CD4-positive, alpha-beta T cell treated with Interferon gamma for 1 hour (primary cell): ENCODE results near the gene FBXO31.

Experiments
- DNase-seq: peaks from one replicate; pipeline ENCODE4 v3.0.0-alpha.2; 2020

The FBXO31 gene

DNA sequence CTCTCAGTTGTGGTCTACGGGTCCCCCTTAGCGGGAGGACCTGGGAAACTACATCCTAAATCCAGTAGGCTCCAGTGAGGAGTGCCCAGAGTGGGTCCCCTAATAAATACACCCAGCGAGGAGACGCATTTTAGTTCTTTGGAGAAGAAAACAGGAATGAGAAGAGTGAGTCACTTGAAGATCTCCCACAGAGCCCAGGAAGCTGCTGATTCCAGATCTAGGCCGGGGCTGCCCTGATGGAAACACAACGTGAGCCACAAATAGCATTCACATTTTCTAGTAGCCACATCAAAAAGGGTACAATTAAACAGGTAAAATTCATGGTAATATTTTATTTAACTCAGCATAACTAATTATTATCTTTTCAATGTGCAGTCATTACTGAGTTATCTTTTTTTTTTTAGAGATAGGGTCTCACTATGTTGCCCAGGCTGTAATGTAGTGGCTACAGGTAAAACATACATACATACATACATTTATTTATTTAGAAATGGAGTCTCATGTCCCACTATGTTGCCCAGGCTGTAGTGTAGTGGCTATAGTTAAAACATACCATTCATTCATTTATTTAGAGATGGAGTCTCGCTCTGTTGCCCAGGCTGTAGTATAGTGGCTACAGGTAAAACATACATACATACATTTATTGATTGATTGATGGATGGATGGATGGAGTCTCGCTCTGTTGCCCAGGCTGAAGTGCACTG is 21.5 kb downstream of the FBXO31 start:
- DNase-seq: no peak

DNA sequence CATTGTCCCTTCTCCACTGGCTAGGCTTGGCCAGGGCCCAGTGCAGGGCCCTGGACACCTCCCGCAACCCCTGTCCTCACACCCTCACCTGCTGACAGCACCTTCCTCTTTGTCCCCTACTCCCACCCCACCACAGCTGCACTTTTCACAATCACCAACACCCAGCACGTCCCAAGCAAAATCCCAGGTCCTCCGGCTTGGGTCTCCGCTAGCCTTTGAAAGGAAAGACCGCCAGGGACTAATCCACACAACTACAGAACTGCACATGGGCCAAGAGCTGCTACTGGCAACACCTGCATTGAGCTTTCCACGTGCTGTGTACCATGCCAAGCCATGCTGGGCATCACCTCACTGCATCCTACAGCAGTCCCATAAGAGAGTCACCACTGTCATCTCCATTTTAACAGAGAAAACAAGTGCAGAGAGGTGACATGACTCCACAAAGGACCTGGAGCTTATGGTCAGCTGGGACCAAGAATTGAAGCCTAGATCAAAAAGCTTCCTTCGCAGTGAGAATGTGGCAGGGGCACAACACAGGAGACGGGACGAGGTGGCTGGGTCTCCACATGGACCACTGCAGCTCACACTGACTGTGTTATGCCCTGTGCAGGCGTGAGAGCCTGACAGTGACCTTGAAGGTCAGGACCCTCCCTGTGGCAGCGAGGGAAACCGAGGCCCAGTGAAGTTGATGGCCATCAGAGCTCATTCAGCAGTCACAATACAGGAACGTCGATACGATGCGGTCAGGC is 22.5 kb downstream of the FBXO31 start:
- DNase-seq: no peak

DNA sequence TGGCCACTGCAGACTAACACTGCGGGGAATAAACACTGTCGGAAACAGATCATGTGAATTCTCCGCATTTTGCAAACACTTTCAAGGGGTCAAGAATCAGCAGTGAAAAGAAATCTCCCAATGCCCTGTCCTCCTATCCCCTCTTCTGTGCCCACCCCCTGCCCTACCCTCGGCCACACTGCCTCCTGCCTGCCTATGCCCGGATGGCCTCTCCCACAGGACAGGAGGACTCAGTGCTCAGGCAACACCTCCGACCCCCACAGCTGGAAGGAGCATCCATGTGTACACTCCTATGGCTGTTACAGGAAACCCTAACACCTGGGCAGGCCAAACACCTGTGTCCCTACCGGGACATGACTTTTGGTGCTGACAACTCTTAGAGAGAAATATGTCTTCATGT is 24.5 kb downstream of the FBXO31 start:
- no peak for DNase-seq

DNA sequence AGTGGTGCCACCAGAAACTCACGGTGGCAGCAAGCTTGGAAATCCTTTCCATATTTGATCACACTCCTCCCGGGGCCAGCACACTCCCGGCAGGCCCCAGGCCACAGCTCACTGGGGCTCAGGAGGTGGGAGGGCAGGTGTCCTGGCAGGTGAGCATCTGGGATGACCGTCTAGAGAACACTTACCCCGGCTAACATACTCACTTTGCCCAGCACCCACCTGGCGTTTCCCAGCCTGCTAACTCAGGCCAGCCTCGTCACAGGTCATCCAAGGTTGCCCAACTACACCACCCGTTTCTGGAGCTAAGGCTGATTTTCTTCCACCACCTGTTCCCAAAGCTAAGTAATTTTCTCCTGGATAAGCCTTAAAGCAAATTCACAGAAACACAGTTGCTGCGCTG is 24.9 kb downstream of the FBXO31 start:
- no peak for DNase-seq

DNA sequence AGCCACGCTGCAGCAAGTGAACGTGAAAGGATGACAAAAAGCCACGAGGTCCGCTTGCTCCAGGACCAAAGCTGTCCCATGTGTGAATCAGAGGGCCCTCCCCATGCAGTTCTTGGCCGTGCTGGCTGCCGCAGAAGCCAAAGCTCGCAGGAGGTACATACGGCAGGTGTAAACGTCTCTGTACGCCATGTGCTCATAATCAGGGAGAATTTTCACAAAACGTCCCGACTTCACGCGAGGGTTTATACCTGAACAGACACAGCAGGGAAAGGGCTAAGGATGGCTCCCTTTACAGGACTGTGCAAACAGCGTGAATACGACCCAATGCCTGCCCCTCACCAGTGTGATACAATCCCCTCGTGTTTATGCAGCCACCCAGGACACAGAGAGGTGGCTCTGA is 25.3 kb downstream of the FBXO31 start:
- no peak for DNase-seq

DNA sequence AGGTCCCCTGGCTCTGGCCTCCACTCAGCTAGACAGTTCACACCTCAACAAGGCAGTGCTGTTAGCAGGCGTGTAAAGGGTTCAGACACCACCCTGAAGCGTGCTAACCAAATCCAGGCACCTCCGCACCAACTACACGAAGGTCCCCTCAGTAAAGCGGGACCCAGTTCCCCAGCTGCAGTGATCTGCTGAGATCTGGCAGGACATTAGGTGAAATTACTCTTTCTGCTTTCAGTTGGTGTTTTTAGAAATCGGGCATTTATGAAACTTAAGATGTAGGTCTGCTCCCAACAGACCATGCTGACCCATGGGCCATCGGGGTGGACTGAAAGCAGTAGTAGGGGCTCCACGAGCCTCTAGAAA is 27.1 kb downstream of the FBXO31 start:
- DNase-seq: no peak

DNA sequence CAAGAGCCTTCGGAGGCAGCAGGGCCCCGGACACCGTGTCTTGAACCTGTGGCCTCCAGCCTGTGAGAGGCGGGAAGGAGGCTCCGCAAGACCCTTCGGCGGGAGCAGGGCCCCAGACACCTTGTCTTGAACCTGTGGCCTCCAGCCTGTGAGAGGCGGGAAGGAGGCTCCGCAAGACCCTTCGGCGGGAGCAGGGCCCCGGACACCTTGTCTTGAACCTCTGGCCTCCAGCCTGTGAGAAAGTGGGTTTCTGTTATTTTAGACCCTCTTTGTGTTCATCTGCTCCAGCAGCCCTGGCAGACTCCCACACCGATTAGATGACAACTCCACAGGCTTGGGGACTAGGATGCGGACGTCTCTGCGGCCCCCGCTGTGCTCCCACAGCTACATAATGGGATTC is 30.0 kb downstream of the FBXO31 start:
- DNase-seq: no peak

DNA sequence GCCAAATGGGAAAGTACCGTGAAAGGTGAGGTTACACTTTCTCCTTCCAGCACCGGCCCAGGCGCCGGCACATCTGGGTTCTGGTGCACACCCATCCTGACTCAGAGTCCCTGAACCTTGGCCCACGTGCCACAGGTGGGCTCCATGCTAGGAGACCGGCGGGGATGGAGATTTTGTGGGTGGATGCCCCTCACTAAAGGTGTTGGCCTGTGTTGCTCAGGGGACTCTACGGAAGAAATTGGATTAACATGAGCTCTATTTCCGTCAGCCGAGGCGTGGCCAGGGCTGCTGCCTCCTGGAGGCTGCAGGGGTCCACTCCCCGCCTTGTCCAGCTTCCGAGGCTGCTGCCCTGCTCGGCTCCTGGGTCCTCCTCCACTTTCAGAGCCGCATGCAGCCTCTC is 30.8 kb downstream of the FBXO31 start:
- DNase-seq: no peak

DNA sequence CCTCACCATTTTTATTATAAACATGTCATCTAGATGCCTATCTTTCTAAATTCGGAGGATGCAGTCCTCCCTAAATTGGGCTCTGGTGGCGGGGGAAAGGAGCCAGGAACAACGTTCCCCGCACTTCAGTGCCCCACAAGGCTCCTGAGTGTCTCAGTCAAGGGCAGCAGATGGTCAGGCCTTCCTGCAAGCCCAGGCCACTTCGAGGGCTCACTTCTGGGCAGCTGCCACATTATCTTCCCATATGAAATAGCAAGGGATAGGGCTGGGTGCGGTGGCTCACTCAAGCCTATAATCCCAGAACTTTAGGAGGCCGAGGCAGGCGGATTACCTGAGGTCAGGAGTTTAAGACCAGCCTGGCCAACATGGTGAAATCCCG is 32.3 kb downstream of the FBXO31 start:
- DNase-seq: no peak

DNA sequence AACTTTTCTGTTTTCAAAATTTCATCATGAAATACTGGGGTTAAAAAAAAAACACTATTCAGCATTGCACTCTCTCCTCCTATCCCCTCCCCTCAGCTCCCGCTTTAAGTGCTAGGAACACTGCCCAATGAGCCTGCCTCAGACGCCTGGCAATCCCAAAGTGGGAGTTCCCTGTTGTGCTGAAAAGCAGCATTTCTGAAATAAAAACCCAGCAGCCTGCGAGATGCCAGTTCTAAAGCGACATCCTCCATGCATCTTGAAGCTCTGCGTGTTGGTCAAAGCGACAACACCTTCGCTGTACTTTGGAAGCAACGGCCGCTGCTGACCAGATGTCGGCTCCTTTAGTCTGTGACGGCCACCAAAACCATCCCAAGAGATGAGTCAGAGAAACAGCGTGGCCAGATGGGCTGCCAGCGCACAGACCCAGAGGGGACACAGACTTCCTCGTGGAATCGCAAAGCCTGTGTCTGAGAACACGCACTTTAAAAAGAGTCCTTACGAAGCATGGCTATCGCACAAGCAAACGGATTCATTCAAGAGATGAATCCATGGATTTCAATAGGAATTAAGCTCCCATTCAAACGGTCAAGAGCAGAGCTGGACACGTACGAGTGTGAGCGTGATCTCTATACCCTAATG is 32.8 kb downstream of the FBXO31 start:
- no peak for DNase-seq

DNA sequence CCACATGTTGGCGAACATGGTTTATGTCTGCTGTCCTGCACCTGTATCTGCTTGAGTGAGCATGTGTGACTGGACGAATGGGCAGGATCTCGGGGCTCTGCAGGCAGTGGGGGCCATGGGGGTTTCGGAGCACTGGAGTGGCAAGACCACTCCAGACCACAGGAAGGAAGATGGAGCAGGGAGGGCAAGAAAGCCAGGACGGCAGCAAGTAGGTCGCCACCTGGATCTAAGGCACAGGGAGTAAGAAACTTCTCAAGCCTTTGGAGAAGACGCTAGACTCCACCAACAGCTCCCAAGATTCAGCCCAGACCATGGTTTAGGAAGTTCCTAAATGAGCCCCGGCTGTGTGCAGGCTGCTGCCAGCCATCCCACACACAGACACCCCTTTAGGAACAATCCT is 33.5 kb downstream of the FBXO31 start:
- no peak for DNase-seq

DNA sequence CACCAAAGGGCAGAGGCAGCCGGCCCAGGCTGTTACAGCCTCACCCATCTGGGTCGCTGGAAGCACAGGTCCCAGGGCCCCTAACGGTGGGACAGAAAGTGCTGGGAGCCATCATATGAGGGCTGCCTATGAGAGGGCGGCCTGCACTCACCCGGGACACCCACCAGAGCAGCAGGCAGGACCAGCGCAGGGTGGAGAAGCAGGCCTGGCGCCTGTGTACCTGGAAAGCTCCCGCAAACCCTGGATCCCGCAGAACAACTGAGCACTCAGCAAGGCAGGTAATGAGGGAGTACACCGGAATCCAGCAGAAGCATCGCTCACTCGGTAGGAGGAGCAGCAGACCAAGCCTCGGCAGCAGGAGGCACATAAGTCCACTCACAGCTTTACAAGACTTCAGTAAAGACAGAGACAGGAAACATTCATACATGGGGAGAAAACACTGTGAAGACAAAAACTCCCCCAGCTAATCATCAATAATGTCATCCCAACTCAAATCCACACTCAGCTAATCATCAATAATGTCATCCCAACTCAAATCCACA is 34.9 kb downstream of the FBXO31 start:
- no peak for DNase-seq

DNA sequence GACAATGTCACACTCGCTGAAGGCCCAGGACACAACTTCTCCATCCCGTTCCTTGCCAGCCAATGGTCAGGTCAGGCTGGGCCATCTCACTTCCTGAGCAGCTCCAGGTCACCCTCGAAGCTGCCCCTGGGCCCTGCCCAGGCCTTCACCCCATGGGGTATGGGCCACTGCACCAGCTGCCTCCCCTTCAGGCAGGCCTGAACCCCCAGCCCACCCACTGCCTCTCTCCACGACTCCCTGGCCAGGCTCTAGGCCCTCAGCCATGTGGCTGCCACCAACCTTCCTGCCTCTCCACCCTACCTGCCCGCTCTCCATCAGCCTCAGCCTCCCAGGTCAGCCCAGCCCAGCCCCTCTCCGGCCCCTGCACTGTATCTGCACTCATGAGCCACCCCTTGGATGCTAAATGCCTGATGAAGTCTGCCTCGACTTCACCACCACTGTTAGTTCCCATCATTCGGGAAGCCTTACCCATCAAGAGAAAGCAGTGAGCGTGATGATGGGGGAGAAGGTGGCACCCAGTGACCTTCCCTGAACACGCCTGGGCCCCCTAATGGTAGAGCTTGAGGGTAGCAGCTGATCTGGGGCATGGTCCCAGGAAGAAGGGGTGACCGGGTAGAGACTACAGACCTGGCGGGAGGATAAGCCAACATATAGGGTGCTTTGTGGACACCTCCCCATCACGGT is 35.5 kb downstream of the FBXO31 start:
- no peak for DNase-seq

DNA sequence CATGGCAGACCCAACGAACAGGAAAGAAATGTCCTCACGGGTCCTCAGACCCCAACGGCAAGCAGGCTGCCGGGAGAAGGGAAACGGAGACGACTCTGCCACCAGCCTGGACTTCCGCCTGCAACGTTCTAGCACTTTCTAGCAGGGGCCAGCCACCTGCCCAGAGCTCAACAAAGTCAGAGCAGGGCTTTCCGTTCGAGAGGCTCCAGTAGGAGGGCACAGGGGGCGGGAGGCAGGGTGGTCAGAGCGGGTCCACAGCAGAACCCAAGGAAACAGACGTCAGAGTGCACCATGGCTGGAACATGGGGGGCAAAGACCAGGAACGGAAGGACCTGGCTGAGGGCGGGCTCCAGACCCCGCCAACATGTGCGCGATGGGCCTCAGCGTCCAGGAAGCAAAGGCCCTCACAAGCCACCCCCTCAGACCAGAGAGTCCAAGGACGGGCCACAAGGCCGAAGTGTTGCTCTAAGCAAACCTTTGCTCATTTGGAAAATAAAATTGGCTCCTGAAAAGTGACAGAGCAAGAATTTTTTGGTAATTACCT is 37.0 kb downstream of the FBXO31 start:
- DNase-seq: no peak

DNA sequence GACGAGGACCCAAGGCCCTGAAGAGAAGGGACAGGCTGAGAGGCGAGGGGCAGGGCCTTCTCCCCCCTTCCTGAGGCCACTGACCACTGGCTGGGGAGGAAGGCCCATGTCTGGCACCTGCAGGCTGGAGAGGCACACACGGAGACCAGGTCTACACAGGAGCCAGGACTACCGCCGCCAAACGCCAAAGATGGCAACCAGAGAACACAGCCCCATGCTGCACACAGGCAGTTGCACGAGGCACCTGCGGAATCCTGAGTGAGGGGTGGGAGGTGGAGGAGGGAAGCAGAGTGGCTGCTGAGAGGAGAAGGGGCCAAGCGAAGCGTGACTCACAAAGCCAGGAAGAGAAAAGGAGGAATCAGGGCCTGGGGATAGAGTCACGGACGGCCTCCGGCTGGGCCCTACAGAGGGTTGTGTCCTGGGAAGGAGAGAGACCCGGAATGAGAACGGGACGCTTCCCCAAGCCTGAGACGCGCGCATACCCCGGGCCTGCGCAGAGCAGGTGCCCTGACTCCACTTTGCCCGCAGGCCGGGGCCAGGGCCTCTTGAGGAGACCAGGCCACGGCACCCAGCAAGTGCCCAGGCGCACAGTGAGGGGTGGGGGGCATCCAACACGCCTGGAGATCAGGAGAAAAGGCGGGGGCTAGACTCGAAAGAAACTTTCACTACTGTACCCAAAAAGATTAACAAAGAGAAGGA is 37.7 kb downstream of the FBXO31 start:
- DNase-seq: no peak

DNA sequence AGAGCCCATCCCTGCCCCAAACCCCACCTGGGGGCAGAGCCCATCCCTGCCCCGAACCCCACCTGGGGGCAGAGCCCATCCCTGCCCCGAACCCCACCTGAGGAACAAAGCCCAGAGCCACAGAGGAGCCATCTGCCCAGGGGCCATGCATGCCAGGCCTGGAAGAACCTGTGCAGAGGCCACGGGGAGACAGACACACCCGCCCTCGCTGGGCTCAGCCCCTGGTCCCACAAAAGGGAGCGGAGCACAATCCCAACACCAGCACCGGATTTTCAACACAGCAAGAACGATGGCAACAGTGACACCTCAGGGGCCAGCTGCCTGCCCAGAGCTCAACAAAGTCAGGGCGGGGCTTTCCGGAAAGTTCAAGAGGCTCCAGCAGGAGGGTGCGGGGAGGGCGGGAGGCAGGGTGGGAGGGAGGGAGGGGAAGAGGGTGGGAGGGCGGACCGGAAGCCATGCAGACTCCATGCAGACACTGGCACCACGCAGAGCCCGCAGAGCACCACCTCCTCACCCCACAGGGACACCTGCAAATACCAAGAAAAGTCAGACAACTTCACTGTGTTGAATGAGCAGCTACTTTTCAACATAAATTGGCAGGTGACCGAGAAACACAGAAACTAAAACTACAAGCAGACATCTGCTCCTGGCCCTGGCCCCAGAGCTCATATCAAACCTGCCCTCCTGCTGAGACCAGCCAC is 38.5 kb downstream of the FBXO31 start:
- DNase-seq: peak; percentile 58

DNA sequence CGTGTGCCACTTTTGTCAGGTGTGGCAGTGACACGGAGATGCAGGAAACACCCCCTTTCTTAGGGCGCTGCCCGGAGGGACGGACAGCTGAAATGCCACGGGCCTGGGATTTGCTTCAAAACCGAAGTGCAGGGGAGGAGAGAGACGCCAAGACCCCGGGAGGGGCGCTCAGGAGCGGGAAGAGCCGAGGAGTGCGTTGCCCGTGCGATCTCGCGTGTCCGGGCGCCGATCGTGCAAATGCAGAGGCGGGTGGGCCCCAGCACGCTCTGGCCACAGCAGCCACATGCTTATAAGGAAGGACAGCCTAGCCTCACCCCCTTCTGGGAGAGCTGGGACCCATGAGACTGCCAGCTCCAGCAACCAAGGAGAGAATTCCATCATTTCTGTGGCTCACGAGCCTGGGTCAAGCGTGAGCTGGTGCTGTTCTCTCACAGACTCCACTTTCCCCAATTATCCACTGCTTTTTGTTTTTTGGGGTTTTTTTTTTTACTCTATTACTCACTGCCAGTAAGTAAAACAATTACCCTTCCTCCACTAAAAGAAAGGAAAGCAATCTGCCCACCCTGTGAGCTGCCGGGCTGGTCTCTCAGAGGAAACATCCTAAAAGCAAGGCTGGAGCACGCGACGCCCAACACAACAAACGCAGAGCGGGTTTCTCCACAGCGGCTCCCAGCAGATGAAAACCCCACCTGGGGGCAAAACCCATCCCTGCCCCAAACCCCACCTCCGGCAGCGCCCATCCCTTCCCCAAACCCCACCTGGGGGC is 39.2 kb downstream of the FBXO31 start:
- no peak for DNase-seq

DNA sequence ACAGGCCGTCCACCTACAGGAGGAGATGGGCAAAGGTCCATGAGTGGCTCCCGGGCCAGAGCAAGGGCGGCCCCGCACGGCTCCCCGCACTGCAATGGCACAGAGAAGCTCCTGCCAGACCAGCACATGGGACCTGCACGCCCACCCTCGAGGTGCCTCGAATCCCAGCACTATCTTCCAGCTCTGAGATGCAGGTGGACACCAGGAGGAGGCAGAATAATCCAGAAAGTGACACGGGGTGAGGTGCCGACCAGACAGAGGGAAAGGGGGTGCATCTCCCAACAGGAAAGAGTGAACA is 39.9 kb downstream of the FBXO31 start:
- DNase-seq: no peak

DNA sequence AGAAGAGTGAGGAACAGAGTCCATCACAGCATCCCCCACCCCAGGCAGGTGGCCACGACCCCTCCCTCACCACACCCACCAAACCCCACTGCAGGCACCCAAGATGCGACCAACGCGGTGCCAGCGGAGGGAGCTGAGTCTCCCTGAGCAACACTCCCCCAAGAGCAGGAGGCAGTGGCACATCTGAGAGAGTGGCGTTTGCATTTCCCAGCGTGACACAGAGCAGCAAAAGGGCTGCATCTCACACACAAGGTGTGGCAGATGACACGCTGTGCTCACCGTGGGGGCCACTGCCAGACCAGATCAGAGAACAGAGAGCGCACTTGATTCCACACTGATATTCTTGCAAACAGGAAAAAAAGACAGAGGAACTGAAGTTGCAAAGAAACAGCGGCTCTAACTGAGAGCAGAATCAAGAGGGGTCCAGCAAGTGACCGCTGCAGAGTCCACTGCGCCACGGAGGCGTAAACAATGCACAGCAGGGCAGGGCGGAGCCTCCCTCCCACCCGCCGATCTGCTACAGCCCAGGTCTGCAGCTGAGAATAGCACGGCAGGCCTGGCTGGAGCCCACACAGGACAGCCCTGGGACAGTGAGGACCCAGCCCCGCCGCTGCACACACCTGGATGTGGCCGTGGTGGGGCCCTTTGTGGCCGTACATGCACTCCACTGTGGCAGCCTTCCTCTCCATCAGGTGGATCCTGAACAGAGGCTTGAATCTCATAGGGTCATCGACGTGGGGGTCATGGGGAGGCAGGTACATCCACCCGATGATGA is 40.4 kb downstream of the FBXO31 start:
- no peak for DNase-seq

DNA sequence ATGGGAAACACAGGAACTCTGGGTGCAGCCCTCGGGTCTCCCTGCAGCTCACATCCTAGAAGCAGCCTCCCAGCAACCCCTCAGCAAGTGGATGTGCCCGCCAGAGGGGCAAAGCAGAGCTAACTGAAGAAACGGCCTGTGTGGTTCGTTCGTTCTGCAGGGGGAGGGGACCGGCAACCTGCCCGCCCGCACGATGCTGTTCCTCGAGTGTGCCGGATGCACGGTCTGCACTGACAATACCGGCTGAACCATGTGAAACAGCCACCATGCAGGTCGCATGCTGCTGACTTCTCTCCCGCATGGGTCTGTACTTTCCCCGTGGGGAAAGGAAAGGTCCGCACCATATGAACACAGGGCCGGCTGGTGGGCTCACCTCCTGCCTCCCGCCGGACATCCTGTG is 41.1 kb downstream of the FBXO31 start:
- DNase-seq: no peak

DNA sequence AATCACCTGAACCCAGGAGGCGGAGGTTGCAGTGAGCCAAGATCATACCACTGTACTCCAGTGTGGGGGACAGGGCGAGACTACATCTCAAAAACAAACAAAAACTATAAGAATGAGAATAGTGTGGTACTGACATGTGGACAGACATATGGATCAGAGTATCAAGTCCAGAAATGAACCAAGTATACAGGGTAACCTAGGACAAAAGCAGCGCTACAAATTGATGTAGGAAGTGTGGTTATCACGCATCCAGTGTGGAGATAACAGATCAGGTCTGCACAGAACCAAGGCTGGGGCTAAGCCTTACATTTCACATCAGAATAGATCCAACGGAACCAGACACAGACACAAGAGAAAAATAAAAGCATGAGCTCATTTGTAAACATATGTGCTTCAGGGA is 43.4 kb downstream of the FBXO31 start:
- no peak for DNase-seq
